Fibroblast of lung (primary cell): ENCODE results near the gene SH3BP2. TPM values are rescaled to one million over a fixed set of nuclear protein-coding genes. Genes with fewer than 3 reads are reported as not detected.

Experiments
- DNase-seq, 2 donors: peaks; one replicate each; pipeline versions ENCODE4 v3.0.0 to v3.0.0-alpha.2; 2010; ENCODE audit warnings: low read depth in 2 of 2
- H2AFZ ChIP-seq: 2 replicates; pipeline ENCODE4 v1.5.1; 2012; ENCODE audit warnings: low read length, control low read depth, inconsistent platforms
- H3K27ac ChIP-seq: 2 replicates; pipeline ENCODE4 v1.5.1; 2011; ENCODE audit warnings: low read length, control low read depth; ENCODE audit not compliant: insufficient read depth
- H3K27me3 ChIP-seq: 2 replicates; pipeline ENCODE4 v1.5.1; 2011; ENCODE audit warnings: mild to moderate bottlenecking, low read length; ENCODE audit not compliant: control insufficient read depth, insufficient read depth
- H3K36me3 ChIP-seq: 2 replicates; pipeline ENCODE4 v1.5.1; 2011; ENCODE audit warnings: low read length; ENCODE audit not compliant: control insufficient read depth, insufficient read depth
- H3K4me1 ChIP-seq: 2 replicates; pipeline ENCODE4 v1.5.1; 2011; ENCODE audit warnings: low read length; ENCODE audit not compliant: control insufficient read depth, insufficient read depth; ENCODE audit errors: extremely low read depth
- H3K4me2 ChIP-seq: 2 replicates; pipeline ENCODE4 v1.5.1; 2011; ENCODE audit warnings: low read length, control low read depth; ENCODE audit not compliant: insufficient read depth; ENCODE audit errors: extremely low read depth
- H3K4me3 ChIP-seq, 4 experiments: fragments of 200-600 bp in 1 of 4; sonication (generic) in 1 of 4; replicated peaks in 1 of 4; 2 replicates each; pipeline ENCODE4 v1.5.1; 2011 to 2016; ENCODE audit warnings: low read length in 4 of 4, low read depth in 3 of 4, mild to moderate bottlenecking in 3 of 4, control low read depth in 2 of 4, inconsistent platforms in 1 of 4, mixed read lengths in 1 of 4; ENCODE audit not compliant: insufficient read depth in 1 of 4; ENCODE audit errors: control extremely low read depth in 1 of 4
- H3K79me2 ChIP-seq: 2 replicates; pipeline ENCODE4 v1.5.1; 2012; ENCODE audit warnings: mild to moderate bottlenecking, low read length, inconsistent platforms; ENCODE audit not compliant: control insufficient read depth, insufficient read depth
- H3K9ac ChIP-seq: 2 replicates; pipeline ENCODE4 v1.5.1; 2011; ENCODE audit warnings: mild to moderate bottlenecking, low read length, control low read depth; ENCODE audit not compliant: insufficient read depth
- H3K9me3 ChIP-seq: 2 replicates; pipeline ENCODE4 v1.5.1; 2012; ENCODE audit warnings: low read depth, low read length; ENCODE audit not compliant: control insufficient read depth, insufficient read depth
- H4K20me1 ChIP-seq: 2 replicates; pipeline ENCODE4 v1.5.1; 2011; ENCODE audit warnings: low read length; ENCODE audit not compliant: control insufficient read depth, insufficient read depth; ENCODE audit errors: extremely low read depth
- CTCF ChIP-seq, 2 donors: IDR thresholded peaks in 1 of 2; conservative IDR thresholded peaks in 1 of 2; 1 replicate in 1 of 2; 2 replicates in 1 of 2; pipeline ENCODE4 v1.5.1; 2011 to 2012; ENCODE audit warnings: low read length in 2 of 2, control low read depth in 1 of 2, inconsistent platforms in 1 of 2, low read depth in 1 of 2, mild to moderate bottlenecking in 1 of 2
- EZH2 ChIP-seq: IDR thresholded peaks from 2 replicates; pipeline ENCODE4 v1.5.1; 2012; ENCODE audit warnings: low read length, control low read depth, mild to moderate bottlenecking; ENCODE audit errors: missing control alignments
- polyA plus RNA-seq, 2 donors: library from polyadenylated mRNA; depleted of rRNA in 1 of 2; stranded (reverse) in 1 of 2; unstranded in 1 of 2; fragments of >200 nt; gene quantifications; 2 replicates each; pipeline ENCODE4 v1.2.1, GENCODE V29; 2011 to 2012; ENCODE audit warnings: missing spikeins in 1 of 2
- total RNA-seq: library from RNA; depleted of rRNA; stranded (reverse); fragments of >200 nt; gene quantifications from 2 replicates; pipeline ENCODE4 v1.2.1, GENCODE V29; 2014

The SH3BP2 gene
- total and polyA plus RNA-seq, 2 donors (not counting 1 experiment from before 2014, with no cell fraction given) = 8.6 to 14.1 TPM

GRCh38 chr4:2786794-2787229, 6.1 kb upstream of the SH3BP2 start:
- Histone ChIP-seq H3K4me2 (no peak overlapping the region), H4K20me1 (no peaks in the 10 kb centered on the region), H3K27me3 (no peaks in the 10 kb centered on the region), H3K9me3 (no peaks in the 10 kb centered on the region), H3K79me2 (no peaks in the 10 kb centered on the region), H3K4me1 (peaks cover 3% of the 10 kb centered on the region), H3K27ac (no peak overlapping the region), H3K9ac (no peak overlapping the region), H3K4me3 (no peak overlapping the region), H2AFZ (no peak overlapping the region), H3K36me3 (no peaks in the 10 kb centered on the region)
- DNase-seq = no peak
- TF ChIP-seq EZH2 = no peak
- no peak for TF ChIP-seq CTCF (conservative IDR thresholded peaks at IDR 0.05 in 1 of 2, IDR thresholded peaks at IDR 0.05 in 1 of 2; ENCODE audit: low read depth in 1 of 2, low read length in 2 of 2)

- Histone ChIP-seq H4K20me1 (no peaks in the 10 kb centered on the region), H3K36me3 (no peaks in the 10 kb centered on the region), H3K4me2 (no peak overlapping the region), H3K9ac (no peak overlapping the region), H3K79me2 (no peaks in the 10 kb centered on the region), H3K4me3 (no peak overlapping the region), H3K27me3 (no peaks in the 10 kb centered on the region), H3K27ac (no peak overlapping the region), H3K9me3 (no peaks in the 10 kb centered on the region), H2AFZ (no peak overlapping the region), H3K4me1 (peaks cover 3% of the 10 kb centered on the region)
- TF ChIP-seq CTCF (conservative IDR thresholded peaks at IDR 0.05 in 1 of 2, IDR thresholded peaks at IDR 0.05 in 1 of 2; ENCODE audit: low read depth in 1 of 2, low read length in 2 of 2) (no peak), EZH2 (no peak)
- no peak for DNase-seq
Measured at GRCh38 chr4:2787230-2788100, 5.4 kb upstream of the SH3BP2 start.

DNA sequence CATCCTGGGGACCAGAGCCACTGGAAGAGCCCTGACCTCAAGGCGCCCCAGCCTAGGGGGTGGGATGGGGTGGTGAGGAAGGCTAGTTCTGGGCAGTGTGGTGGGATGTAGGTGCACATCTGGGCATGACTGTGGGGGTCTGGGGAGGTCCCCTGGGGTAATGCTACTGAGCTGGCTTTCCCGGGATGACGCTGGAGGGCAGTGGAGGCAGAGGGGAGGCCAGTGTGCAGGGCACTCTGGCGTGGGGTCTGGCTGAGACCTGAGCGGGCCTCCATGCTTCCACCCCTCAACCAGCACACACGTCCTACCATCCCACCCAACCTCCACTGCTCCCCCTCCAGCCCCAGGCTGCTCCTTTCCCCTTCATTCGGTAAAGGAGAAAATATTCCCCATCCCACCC, 4.8 kb upstream of the SH3BP2 start:
- H2AFZ ChIP-seq = no peak overlapping the region
- H3K36me3 ChIP-seq = no peaks in the 10 kb centered on the region
- H3K79me2 ChIP-seq = no peaks in the 10 kb centered on the region
- no peak for DNase-seq
- H3K9me3 ChIP-seq = no peaks in the 10 kb centered on the region
- H3K27me3 ChIP-seq = no peaks in the 10 kb centered on the region
- no peak overlapping the region for H3K4me2 ChIP-seq
- no peak overlapping the region for H3K9ac ChIP-seq
- TF ChIP-seq EZH2 (no peak), CTCF (conservative IDR thresholded peaks at IDR 0.05 in 1 of 2, IDR thresholded peaks at IDR 0.05 in 1 of 2; ENCODE audit: low read depth in 1 of 2, low read length in 2 of 2) (no peak)
- no peaks in the 10 kb centered on the region for H4K20me1 ChIP-seq
- no peak overlapping the region for H3K4me3 ChIP-seq
- H3K4me1 ChIP-seq = peaks cover 3% of the 10 kb centered on the region
- no peak overlapping the region for H3K27ac ChIP-seq
